HepG2 (cell line): ENCODE data around the gene MAP3K5. TPM values are rescaled to one million over a fixed set of nuclear protein-coding genes. Genes with fewer than 3 reads are reported as not detected.

Source experiments
- FIP1L1 ChIP-seq: fragments of 200-400 bp; formaldehyde crosslinking; IDR thresholded peaks from 2 replicates; pipeline ENCODE4 v1.6.1; 2018; ENCODE audit warnings: low read depth, mild to moderate bottlenecking, low read length, moderate library complexity, borderline replicate concordance; ENCODE audit not compliant: insufficient read depth
- FOXC1 ChIP-seq: sonication (generic); formaldehyde crosslinking; IDR thresholded peaks from 2 replicates; pipeline ENCODE4 v1.8.0; 2022; ENCODE audit warnings: mild to moderate bottlenecking, missing genetic modification reagents, borderline replicate concordance
- PAX8 ChIP-seq: sonication (generic); formaldehyde crosslinking; IDR thresholded peaks from 2 replicates; pipeline ENCODE4 v1.8.0; 2022; ENCODE audit warnings: mild to moderate bottlenecking, missing genetic modification reagents, borderline replicate concordance
- PCBP1 ChIP-seq: fragments of 200-400 bp; formaldehyde crosslinking; IDR thresholded peaks from 2 replicates; pipeline ENCODE4 v1.6.1; 2017; ENCODE audit warnings: mild to moderate bottlenecking, low read depth, low read length, borderline replicate concordance
- SP140L ChIP-seq: sonication (generic); formaldehyde crosslinking; IDR thresholded peaks from 2 replicates; pipeline ENCODE4 v1.4.0; 2020; ENCODE audit warnings: missing genetic modification reagents, borderline replicate concordance
- ZBTB25 ChIP-seq: IDR thresholded peaks from 2 replicates; pipeline ENCODE4 v1.6.1; 2018; ENCODE audit warnings: missing genetic modification reagents
- ZBTB26 ChIP-seq: IDR thresholded peaks from 2 replicates; pipeline ENCODE4 v1.6.1; 2016; ENCODE audit warnings: missing compliant biosample characterization, missing genetic modification reagents, borderline replicate concordance
- ZNF292 ChIP-seq: sonication (generic); formaldehyde crosslinking; IDR thresholded peaks from 2 replicates; pipeline ENCODE4 v1.8.1; 2022; ENCODE audit warnings: mild to moderate bottlenecking, low read depth, missing genetic modification reagents, borderline replicate concordance
- ZNF383 ChIP-seq: sonication (generic); formaldehyde crosslinking; IDR thresholded peaks from 2 replicates; pipeline ENCODE4 v1.4.0; 2020; ENCODE audit warnings: missing genetic modification reagents, mild to moderate bottlenecking, borderline replicate concordance
- ZNF513 ChIP-seq: sonication (generic); formaldehyde crosslinking; conservative IDR thresholded peaks from 2 replicates; pipeline ENCODE4 v1.5.0; 2020; ENCODE audit warnings: missing genetic modification reagents
- ZNF770 ChIP-seq: sonication (generic); formaldehyde crosslinking; IDR thresholded peaks from 2 replicates; pipeline ENCODE4 v1.5.0; 2020; ENCODE audit warnings: mild to moderate bottlenecking, missing genetic modification reagents
- ZNF790 ChIP-seq: sonication (generic); formaldehyde crosslinking; IDR thresholded peaks from 2 replicates; pipeline ENCODE4 v1.8.0; 2022; ENCODE audit warnings: missing genetic modification reagents, mild to moderate bottlenecking, borderline replicate concordance
- polyA plus RNA-seq, 8 experiments: library from polyadenylated mRNA; depleted of rRNA in 3 of 8; stranded (reverse) in 7 of 8; unstranded in 1 of 8; fragments of >200 nt; fragmentation: Illumina TruSeq in 4 of 8; extraction: Trizol in 4 of 8; gene quantifications; 2 replicates each; pipeline versions ENCODE4 v1.2.1 to v1.2.3, GENCODE V29; 2011 to 2016; ENCODE audit warnings: low read depth in 4 of 8, missing spikeins in 1 of 8, mixed read lengths in 1 of 8; ENCODE audit not compliant: insufficient read depth in 1 of 8
- total RNA-seq, 5 experiments: library from RNA; depleted of rRNA; stranded (reverse); fragments of >200 nt; fragmentation: Illumina TruSeq; extraction: Trizol; gene quantifications; 2 replicates each; pipeline ENCODE4 v1.2.3, GENCODE V29; 2016; ENCODE audit warnings: low read depth in 1 of 5

MAP3K5 gene
- total and polyA plus RNA-seq, 2 of the 13 experiments (the other 11 are each of a cell fraction or from before 2014, with no cell fraction given) = not detected

GRCh38 chr6:136552054-136552453, 240.2 kb downstream of the MAP3K5 start (continued):
- no peak for TF ChIP-seq ZBTB25 (CRISPR knock-in tag)
- no peak for TF ChIP-seq FIP1L1
- TF ChIP-seq ZNF292 (CRISPR knock-in tag) = no peak
- TF ChIP-seq ZBTB26 (CRISPR knock-in tag) = no peak
- TF ChIP-seq ZNF770 (CRISPR knock-in tag) = no peak
- no peak for TF ChIP-seq ZNF383 (CRISPR knock-in tag)
- TF ChIP-seq PCBP1 = no peak
- TF ChIP-seq PAX8 (CRISPR knock-in tag) = no peak
- no peak for TF ChIP-seq ZNF790
- TF ChIP-seq ZNF513 (CRISPR knock-in tag) = no peak
- no peak for TF ChIP-seq FOXC1 (CRISPR knock-in tag)
- no peak for TF ChIP-seq SP140L
- TF ChIP-seq, all 625 proteins: peak for 0
